Measurements from ENCODE around the gene LRRC58.
"Not testable (repeated sequence)": the region's sequence is repeated elsewhere in the genome, so short reads cannot be mapped to it uniquely, and the experiment has no call there.

LRRC58 gene

DNA sequence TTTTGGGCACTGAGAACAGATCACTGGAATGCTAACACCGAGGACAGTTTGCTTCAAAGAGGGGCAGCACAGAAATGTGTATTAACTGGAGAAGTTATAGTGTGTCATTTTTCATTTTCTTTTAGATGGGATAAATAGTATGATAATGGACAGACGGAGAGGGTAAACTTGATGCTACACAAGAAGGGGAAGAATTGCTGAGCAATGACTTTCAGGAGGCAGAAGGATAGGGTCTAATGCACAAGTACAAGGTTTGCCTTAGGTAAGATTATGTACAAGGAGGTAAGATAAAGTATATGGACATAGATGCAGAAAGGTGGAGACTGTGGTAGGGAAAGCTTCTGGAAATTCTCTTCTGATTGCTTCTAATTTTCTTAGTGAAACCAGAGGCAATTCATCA is 32.3 kb upstream of the LRRC58 start (continued):
- TF ChIP-seq, protein P1, sequence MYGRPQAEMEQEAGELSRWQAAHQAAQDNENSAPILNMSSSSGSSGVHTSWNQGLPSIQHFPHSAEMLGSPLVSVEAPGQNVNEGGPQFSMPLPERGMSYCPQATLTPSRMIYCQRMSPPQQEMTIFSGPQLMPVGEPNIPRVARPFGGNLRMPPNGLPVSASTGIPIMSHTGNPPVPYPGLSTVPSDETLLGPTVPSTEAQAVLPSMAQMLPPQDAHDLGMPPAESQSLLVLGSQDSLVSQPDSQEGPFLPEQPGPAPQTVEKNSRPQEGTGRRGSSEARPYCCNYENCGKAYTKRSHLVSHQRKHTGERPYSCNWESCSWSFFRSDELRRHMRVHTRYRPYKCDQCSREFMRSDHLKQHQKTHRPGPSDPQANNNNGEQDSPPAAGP (tag by site-specific recombination; IDR thresholded peaks at IDR 0.05) = no peak

DNA sequence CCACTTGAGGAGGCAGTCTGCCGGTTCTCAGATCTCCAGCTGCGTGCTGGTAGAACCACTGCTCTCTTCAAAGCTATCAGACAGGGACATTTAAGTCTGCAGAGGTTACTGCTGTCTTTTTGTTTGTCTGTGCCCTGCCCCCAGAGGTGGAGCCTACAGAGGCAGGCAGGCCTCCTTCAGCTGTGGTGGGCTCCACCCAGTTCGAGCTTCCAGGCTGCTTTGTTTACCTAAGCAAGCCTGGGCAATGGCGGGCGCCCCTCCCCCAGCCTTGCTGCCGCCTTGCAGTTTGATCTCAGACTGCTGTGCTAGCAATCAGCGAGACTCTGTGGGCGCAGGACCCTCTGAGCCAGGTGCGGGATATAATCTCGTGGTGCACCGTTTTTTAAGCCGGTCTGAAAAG is 28.8 kb upstream of the LRRC58 start:
- TF ChIP-seq KLF1 (tag by site-specific recombination; IDR thresholded peaks at IDR 0.05) = 0 out of 2 replicates have a peak, but pooled peaks have one; percentile 12
- H3K36me3 ChIP-seq (ENCODE audit: control insufficient read depth in 2 of 2, insufficient read depth in 1 of 2, low read length in 2 of 2); POLR2A ChIA-PET; H3K9me3 ChIP-seq (ENCODE audit: control insufficient read depth, insufficient read depth, low read depth, low read length); CTCF ChIA-PET; H3K4me1 ChIP-seq (ENCODE audit: control insufficient read depth, insufficient read depth, low read length); H3K27ac ChIP-seq (ENCODE audit: extremely low read depth, low read depth, low read length); H3K4me3 ChIP-seq (ENCODE audit: low read depth, low read length): not testable (repeated sequence)

DNA sequence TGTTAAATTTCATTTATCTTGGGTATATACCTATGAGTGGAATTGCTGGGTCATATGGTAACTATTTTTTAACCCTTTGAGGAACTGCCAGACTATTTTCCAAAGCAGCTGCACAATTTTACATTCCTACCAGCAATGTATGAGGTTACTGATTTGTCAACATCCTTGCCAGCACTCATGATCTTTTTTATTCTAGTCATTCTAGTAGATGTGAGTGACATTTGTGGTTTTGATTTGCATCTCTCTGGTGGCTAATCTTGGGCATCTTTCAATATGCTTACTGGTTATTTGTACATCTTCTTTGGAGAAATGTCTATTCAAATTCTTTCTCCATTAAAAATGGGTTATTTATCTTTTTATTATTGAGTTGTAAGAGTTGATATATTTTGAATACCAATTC is 21.3 kb upstream of the LRRC58 start:
- no peak overlapping the region for H3K4me3 ChIP-seq (ENCODE audit: low read depth, low read length)
- ChIA-PET CTCF (no interaction called here), POLR2A (interaction anchor here (1.5 kb wide), 1 partner anchor 21 kb away, joined by 4 read pairs; the partner anchor contains the start of gene LRRC58)
- H3K36me3 ChIP-seq (ENCODE audit: control insufficient read depth in 2 of 2, insufficient read depth in 1 of 2, low read length in 2 of 2) = no peaks in the 10 kb centered on the region
- no peaks in the 10 kb centered on the region for H3K9me3 ChIP-seq (ENCODE audit: control insufficient read depth, insufficient read depth, low read depth, low read length)
- no peaks in the 10 kb centered on the region for H3K4me1 ChIP-seq (ENCODE audit: control insufficient read depth, insufficient read depth, low read length)
- H3K27ac ChIP-seq (ENCODE audit: extremely low read depth, low read depth, low read length) = no peak overlapping the region
- TF ChIP-seq ZNF514 (tag by site-specific recombination; IDR thresholded peaks at IDR 0.05) = no peak
- TF ChIP-seq KLF9 (tag by site-specific recombination; IDR thresholded peaks at IDR 0.05; ENCODE audit: low read depth) = no peak
- TF ChIP-seq ZNF341 (tag by site-specific recombination; IDR thresholded peaks at IDR 0.05; ENCODE audit: low read depth) = no peak
- TF ChIP-seq, protein P2, sequence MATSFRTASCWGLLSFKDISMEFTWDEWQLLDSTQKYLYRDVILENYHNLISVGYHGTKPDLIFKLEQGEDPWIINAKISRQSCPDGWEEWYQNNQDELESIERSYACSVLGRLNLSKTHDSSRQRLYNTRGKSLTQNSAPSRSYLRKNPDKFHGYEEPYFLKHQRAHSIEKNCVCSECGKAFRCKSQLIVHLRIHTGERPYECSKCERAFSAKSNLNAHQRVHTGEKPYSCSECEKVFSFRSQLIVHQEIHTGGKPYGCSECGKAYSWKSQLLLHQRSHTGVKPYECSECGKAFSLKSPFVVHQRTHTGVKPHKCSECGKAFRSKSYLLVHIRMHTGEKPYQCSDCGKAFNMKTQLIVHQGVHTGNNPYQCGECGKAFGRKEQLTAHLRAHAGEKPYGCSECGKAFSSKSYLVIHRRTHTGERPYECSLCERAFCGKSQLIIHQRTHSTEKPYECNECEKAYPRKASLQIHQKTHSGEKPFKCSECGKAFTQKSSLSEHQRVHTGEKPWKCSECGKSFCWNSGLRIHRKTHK (tag by site-specific recombination; IDR thresholded peaks at IDR 0.05) = no peak
- TF ChIP-seq ZNF10 (tag by site-specific recombination; IDR thresholded peaks at IDR 0.05) = no peak

DNA sequence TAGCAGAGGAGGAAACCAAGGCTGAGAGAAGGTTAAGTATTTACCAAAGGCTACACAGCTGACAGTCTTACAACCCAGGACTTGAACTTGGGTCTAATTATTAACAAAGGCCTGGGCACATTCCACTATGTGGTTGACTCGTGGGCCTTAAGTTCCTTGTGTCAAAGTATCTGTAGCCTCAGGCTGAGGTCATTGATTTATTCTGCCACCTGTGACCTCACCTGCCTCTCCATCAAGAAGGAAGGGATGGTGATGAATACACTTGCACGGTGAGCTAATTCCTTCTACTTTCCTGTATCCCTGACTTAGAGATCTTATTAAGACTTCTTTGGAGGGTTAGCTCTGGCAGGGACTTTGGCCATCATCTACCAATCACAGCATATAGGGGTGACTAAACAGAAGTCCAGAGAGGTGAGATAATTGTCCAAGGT is 19.9 kb upstream of the LRRC58 start:
- ChIA-PET POLR2A (interaction anchor here (1.5 kb wide), 1 partner anchor 20 kb away, joined by 4 read pairs; the partner anchor contains the start of gene LRRC58), CTCF (interaction anchor here (1.0 kb wide), 1 partner anchor 48 kb away, joined by 3 read pairs; no protein-coding TSS in a partner anchor)
- H3K9me3 ChIP-seq (ENCODE audit: control insufficient read depth, insufficient read depth, low read depth, low read length) = no peaks in the 10 kb centered on the region
- TF ChIP-seq ZNF366 (tag by site-specific recombination; conservative IDR thresholded peaks at IDR 0.05) = peak; percentile 61
- TF ChIP-seq, protein P3, sequence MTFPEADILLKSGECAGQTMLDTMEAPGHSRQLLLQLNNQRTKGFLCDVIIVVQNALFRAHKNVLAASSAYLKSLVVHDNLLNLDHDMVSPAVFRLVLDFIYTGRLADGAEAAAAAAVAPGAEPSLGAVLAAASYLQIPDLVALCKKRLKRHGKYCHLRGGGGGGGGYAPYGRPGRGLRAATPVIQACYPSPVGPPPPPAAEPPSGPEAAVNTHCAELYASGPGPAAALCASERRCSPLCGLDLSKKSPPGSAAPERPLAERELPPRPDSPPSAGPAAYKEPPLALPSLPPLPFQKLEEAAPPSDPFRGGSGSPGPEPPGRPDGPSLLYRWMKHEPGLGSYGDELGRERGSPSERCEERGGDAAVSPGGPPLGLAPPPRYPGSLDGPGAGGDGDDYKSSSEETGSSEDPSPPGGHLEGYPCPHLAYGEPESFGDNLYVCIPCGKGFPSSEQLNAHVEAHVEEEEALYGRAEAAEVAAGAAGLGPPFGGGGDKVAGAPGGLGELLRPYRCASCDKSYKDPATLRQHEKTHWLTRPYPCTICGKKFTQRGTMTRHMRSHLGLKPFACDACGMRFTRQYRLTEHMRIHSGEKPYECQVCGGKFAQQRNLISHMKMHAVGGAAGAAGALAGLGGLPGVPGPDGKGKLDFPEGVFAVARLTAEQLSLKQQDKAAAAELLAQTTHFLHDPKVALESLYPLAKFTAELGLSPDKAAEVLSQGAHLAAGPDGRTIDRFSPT (tag by site-specific recombination; IDR thresholded peaks at IDR 0.05) = no peak
- no peak overlapping the region for H3K4me3 ChIP-seq (ENCODE audit: low read depth, low read length)
- no peaks in the 10 kb centered on the region for H3K4me1 ChIP-seq (ENCODE audit: control insufficient read depth, insufficient read depth, low read length)
- H3K36me3 ChIP-seq (ENCODE audit: control insufficient read depth in 2 of 2, insufficient read depth in 1 of 2, low read length in 2 of 2) = no peaks in the 10 kb centered on the region
- H3K27ac ChIP-seq (ENCODE audit: extremely low read depth, low read depth, low read length) = no peak overlapping the region

DNA sequence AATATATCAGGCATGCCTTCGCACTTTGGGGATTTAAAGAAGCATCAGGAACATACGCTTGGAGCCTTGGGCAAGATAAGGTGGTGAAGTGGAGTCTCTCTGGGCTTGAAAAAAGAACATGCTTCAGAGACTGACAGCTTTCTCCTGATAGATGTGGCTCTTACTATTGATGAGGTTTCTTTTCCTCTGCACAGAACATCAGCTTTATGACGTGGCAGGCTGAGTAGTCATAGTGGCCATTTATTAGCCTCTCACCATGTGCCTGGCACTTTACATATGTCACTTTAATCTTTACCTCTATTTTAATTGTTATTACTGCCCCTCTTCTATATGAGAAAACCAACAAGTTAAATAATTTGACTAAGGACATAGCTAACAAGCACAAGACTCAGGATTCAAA is 19.0 kb upstream of the LRRC58 start:
- no peak overlapping the region for H3K4me3 ChIP-seq (ENCODE audit: low read depth, low read length)
- TF ChIP-seq ZNF138 (tag by site-specific recombination; IDR thresholded peaks at IDR 0.05; ENCODE audit: borderline replicate concordance) (no peak), SP3 (tag by site-specific recombination; IDR thresholded peaks at IDR 0.05) (no peak)
- H3K4me1 ChIP-seq (ENCODE audit: control insufficient read depth, insufficient read depth, low read length) = no peaks in the 10 kb centered on the region
- no peaks in the 10 kb centered on the region for H3K36me3 ChIP-seq (ENCODE audit: control insufficient read depth in 2 of 2, insufficient read depth in 1 of 2, low read length in 2 of 2)
- ChIA-PET CTCF (interaction anchor here (1.0 kb wide), 1 partner anchor 49 kb away, joined by 3 read pairs; no protein-coding TSS in a partner anchor), POLR2A (no interaction called here)
- H3K27ac ChIP-seq (ENCODE audit: extremely low read depth, low read depth, low read length) = no peak overlapping the region
- no peaks in the 10 kb centered on the region for H3K9me3 ChIP-seq (ENCODE audit: control insufficient read depth, insufficient read depth, low read depth, low read length)

All from HEK293 (cell line).